Mesenchymal stem cell (in vitro differentiated cells and primary cell): ENCODE data around the gene UBTF. TPM values are rescaled to one million over a fixed set of nuclear protein-coding genes. Genes with fewer than 3 reads are reported as not detected.
A peak's percentile ranks its signal among the peaks of the same experiment; 100 is the strongest.

Experiments used
- DNase-seq: peaks from one replicate; pipeline ENCODE4 v3.0.0-alpha.2; 2013
- H2AFZ ChIP-seq: one replicate; pipeline ENCODE4 v1.6.1; 2013; ENCODE audit warnings: low read depth, mild to moderate bottlenecking, control low read depth, inconsistent platforms, low read length, moderate library complexity
- H2AK5ac ChIP-seq: 2 replicates; pipeline ENCODE4 v1.6.1; 2013; ENCODE audit warnings: low read length, moderate library complexity, mild to moderate bottlenecking, inconsistent platforms; ENCODE audit not compliant: severe bottlenecking
- H2BK120ac ChIP-seq: one replicate; pipeline ENCODE4 v1.6.1; 2013; ENCODE audit warnings: low read depth, mild to moderate bottlenecking, inconsistent platforms, low read length, moderate library complexity
- H2BK12ac ChIP-seq, 2 experiments: one replicate each; pipeline ENCODE4 v1.6.1; 2013; ENCODE audit warnings: inconsistent platforms in 2 of 2, low read length in 2 of 2, mild to moderate bottlenecking in 2 of 2, moderate library complexity in 2 of 2, control low read depth in 1 of 2
- H2BK15ac ChIP-seq: one replicate; pipeline ENCODE4 v1.6.1; 2013; ENCODE audit warnings: mild to moderate bottlenecking, low read depth, inconsistent platforms; ENCODE audit not compliant: poor library complexity, severe bottlenecking
- H2BK5ac ChIP-seq: 2 replicates; pipeline ENCODE4 v1.6.1; 2013; ENCODE audit warnings: low read depth, mild to moderate bottlenecking, low read length, control low read depth, inconsistent platforms; ENCODE audit not compliant: poor library complexity, severe bottlenecking
- H3K14ac ChIP-seq, 2 experiments: one replicate each; pipeline ENCODE4 v1.6.1; 2013; ENCODE audit warnings: inconsistent platforms in 2 of 2, low read length in 2 of 2, control low read depth in 1 of 2, mild to moderate bottlenecking in 1 of 2, moderate library complexity in 1 of 2
- H3K18ac ChIP-seq, 2 experiments: one replicate each; pipeline ENCODE4 v1.6.1; 2013; ENCODE audit warnings: inconsistent platforms in 2 of 2, low read length in 2 of 2, control low read depth in 1 of 2, low read depth in 1 of 2, mild to moderate bottlenecking in 1 of 2
- H3K23ac ChIP-seq, 2 experiments: one replicate each; pipeline ENCODE4 v1.6.1; 2013; ENCODE audit warnings: inconsistent platforms in 2 of 2, low read length in 2 of 2, mild to moderate bottlenecking in 2 of 2, moderate library complexity in 2 of 2, control low read depth in 1 of 2
- H3K27ac ChIP-seq: 2 replicates; pipeline ENCODE4 v1.5.1; 2013; ENCODE audit warnings: mild to moderate bottlenecking, moderate library complexity, low read length, control low read depth, inconsistent platforms; ENCODE audit not compliant: poor library complexity, severe bottlenecking
- H3K27me3 ChIP-seq, 2 experiments: 2 replicates each; pipeline versions ENCODE4 v1.6.1 to v1.7.0; 2013; ENCODE audit warnings: low read length in 2 of 2, mild to moderate bottlenecking in 2 of 2, moderate library complexity in 2 of 2, control low read depth in 1 of 2, inconsistent platforms in 1 of 2; ENCODE audit not compliant: control insufficient read depth in 1 of 2, insufficient read depth in 1 of 2
- H3K36me3 ChIP-seq, 2 experiments: 2 replicates each; pipeline versions ENCODE4 v1.6.1 to v1.7.0; 2013; ENCODE audit warnings: low read length in 2 of 2, control low read depth in 1 of 2, inconsistent platforms in 1 of 2, low read depth in 1 of 2, mild to moderate bottlenecking in 1 of 2; ENCODE audit not compliant: insufficient read depth in 2 of 2, control insufficient read depth in 1 of 2
- H3K4ac ChIP-seq, 2 experiments: one replicate each; pipeline ENCODE4 v1.6.1; 2013; ENCODE audit warnings: inconsistent platforms in 2 of 2, low read length in 2 of 2, mild to moderate bottlenecking in 2 of 2, moderate library complexity in 2 of 2, control low read depth in 1 of 2, low read depth in 1 of 2
- H3K4me1 ChIP-seq: 2 replicates; pipeline ENCODE4 v1.6.1; 2013; ENCODE audit warnings: low read depth, low read length, control low read depth; ENCODE audit not compliant: control insufficient read depth, insufficient read depth
- H3K4me2 ChIP-seq: 2 replicates; pipeline ENCODE4 v1.6.1; 2013; ENCODE audit warnings: low read length, mild to moderate bottlenecking, inconsistent platforms; ENCODE audit not compliant: poor library complexity, severe bottlenecking
- H3K4me3 ChIP-seq, 2 experiments: 2 replicates each; pipeline versions ENCODE4 v1.5.1 to v1.7.0; 2013; ENCODE audit warnings: low read length in 2 of 2, mild to moderate bottlenecking in 2 of 2, control low read depth in 1 of 2, low read depth in 1 of 2; ENCODE audit not compliant: insufficient read depth in 1 of 2
- H3K79me1 ChIP-seq: replicated peaks from 2 replicates; pipeline ENCODE4 v1.6.1; 2013; ENCODE audit warnings: mild to moderate bottlenecking, control low read depth, low read length, inconsistent platforms; ENCODE audit not compliant: poor library complexity, severe bottlenecking
- H3K9ac ChIP-seq: 2 replicates; pipeline ENCODE4 v1.7.0; 2013; ENCODE audit warnings: mild to moderate bottlenecking, low read length, moderate library complexity
- H3K9me3 ChIP-seq: 2 replicates; pipeline ENCODE4 v1.7.0; 2013; ENCODE audit warnings: mild to moderate bottlenecking, low read length; ENCODE audit not compliant: control insufficient read depth
- H4K8ac ChIP-seq: one replicate; pipeline ENCODE4 v1.6.1; 2013; ENCODE audit warnings: inconsistent platforms, mild to moderate bottlenecking, low read length, moderate library complexity
- H4K91ac ChIP-seq: one replicate; pipeline ENCODE4 v1.6.1; 2013; ENCODE audit warnings: mild to moderate bottlenecking, low read length, inconsistent platforms
- WGBS: methylation state at CpG from one replicate; pipeline ENCODE4 v1.1.7; 2013; ENCODE audit warnings: mixed read lengths; 5-methylcytosine and 5-hydroxymethylcytosine counted together
- polyA plus RNA-seq, 2 experiments: library from polyadenylated mRNA; stranded (reverse); fragments of 200-250 nt; gene quantifications; one replicate each; pipeline ENCODE4 v1.2.3, GENCODE V29; 2013

The UBTF gene
- polyA plus RNA-seq (2013, experiment 1 of 2): 47.3 TPM
- polyA plus RNA-seq (2013, experiment 2 of 2): 45.8 TPM

GRCh38 chr17:44219616-44220212, at the start of gene UBTF:
Gene UBTF (minus strand): TSS chr17:44219675. CDS start chr17:44218229, 1,446 bp downstream.
- H3K4me3 ChIP-seq: peak within 1 kb of the TSS; percentile 87 to 95
- peak within 1 kb of the TSS; percentile 95 for H4K91ac ChIP-seq
- H3K4ac ChIP-seq: peak within 1 kb of the TSS; percentile 90 to 99
- peak within 1 kb of the TSS in 1 of 2 experiments; percentile 75 for H2BK12ac ChIP-seq
- peaks cover 24% of the 10 kb centered on the region for H3K4me1 ChIP-seq
- peaks cover 16% of the 10 kb centered on the region for H3K79me1 ChIP-seq
- H3K4me2 ChIP-seq: peak within 1 kb of the TSS; percentile 74
- no peak within 1 kb of the TSS for H2AFZ ChIP-seq
- peak within 1 kb of the TSS; percentile 94 to 99 for H3K14ac ChIP-seq
- H3K27me3 ChIP-seq: no peaks in the 10 kb centered on the region
- H2BK15ac ChIP-seq: peak within 1 kb of the TSS; percentile 98
- peak within 1 kb of the TSS; percentile 97 to 98 for H3K18ac ChIP-seq
- H3K23ac ChIP-seq: peak within 1 kb of the TSS in 1 of 2 experiments; percentile 96
- peak within 1 kb of the TSS; percentile 93 for H2BK5ac ChIP-seq
- H2BK120ac ChIP-seq: peak within 1 kb of the TSS; percentile 99
- peak; percentile 66 for DNase-seq
- no peaks in the 10 kb centered on the region for H3K9me3 ChIP-seq
- no peak within 1 kb of the TSS for H2AK5ac ChIP-seq
- H4K8ac ChIP-seq: peak within 1 kb of the TSS; percentile 88
- H3K36me3 ChIP-seq: peaks cover 21 to 23% of the 10 kb centered on the region in 2 experiments
- peak within 1 kb of the TSS; percentile 78 for H3K27ac ChIP-seq
- WGBS: 1% methylated on average over 14 of the region's 76 CpGs
- peak within 1 kb of the TSS; percentile 95 for H3K9ac ChIP-seq

GRCh38 chr17:44268709-44269534, 49.4 kb upstream of the UBTF start:
- Histone ChIP-seq H3K9ac (no peak overlapping the region), H3K23ac (no peak overlapping the region), H3K27ac (no peak overlapping the region), H4K8ac (no peak overlapping the region), H3K27me3 (peaks cover 17 to 33% of the 10 kb centered on the region in 2 experiments), H2AFZ (no peak overlapping the region), H3K36me3 (peaks cover 0 to 3% of the 10 kb centered on the region in 2 experiments), H3K4me1 (peaks cover 6% of the 10 kb centered on the region), H3K4me3 (no peak overlapping the region), H2BK15ac (peak overlapping the region; percentile 12), H3K14ac (no peak overlapping the region), H3K18ac (no peak overlapping the region), H2BK120ac (no peak overlapping the region), H2BK5ac (no peak overlapping the region), H2BK12ac (no peak overlapping the region), H3K9me3 (no peaks in the 10 kb centered on the region), H2AK5ac (no peak overlapping the region), H3K4ac (no peak overlapping the region), H4K91ac (no peak overlapping the region), H3K4me2 (no peak overlapping the region), H3K79me1 (no peaks in the 10 kb centered on the region)
- no peak for DNase-seq
- WGBS: 83% methylated on average over 8 of the region's 11 CpGs

- no peak within 1 kb of the TSS for H2AFZ ChIP-seq
- H3K23ac ChIP-seq: peak within 1 kb of the TSS in 1 of 2 experiments; percentile 28
- H3K18ac ChIP-seq: no peak within 1 kb of the TSS
- H3K4ac ChIP-seq: no peak within 1 kb of the TSS
- WGBS: 79% methylated on average over 14 of the region's 14 CpGs
- H2BK15ac ChIP-seq: no peak within 1 kb of the TSS
- H3K14ac ChIP-seq: peak within 1 kb of the TSS in 1 of 2 experiments; percentile 45
- no peak within 1 kb of the TSS for H3K27ac ChIP-seq
- H3K79me1 ChIP-seq: no peaks in the 10 kb centered on the region
- peaks cover 0 to 3% of the 10 kb centered on the region in 2 experiments for H3K36me3 ChIP-seq
- no peak within 1 kb of the TSS for H3K9ac ChIP-seq
- H4K91ac ChIP-seq: no peak within 1 kb of the TSS
- H2BK120ac ChIP-seq: no peak within 1 kb of the TSS
- H3K4me2 ChIP-seq: no peak within 1 kb of the TSS
- no peak for DNase-seq
- H3K27me3 ChIP-seq: peaks cover 24 to 41% of the 10 kb centered on the region in 2 experiments
- H2BK5ac ChIP-seq: no peak within 1 kb of the TSS
- no peak within 1 kb of the TSS for H2AK5ac ChIP-seq
- no peaks in the 10 kb centered on the region for H3K9me3 ChIP-seq
- H3K4me3 ChIP-seq: no peak within 1 kb of the TSS
- H2BK12ac ChIP-seq: no peak within 1 kb of the TSS
- H4K8ac ChIP-seq: no peak within 1 kb of the TSS
- peaks cover 6% of the 10 kb centered on the region for H3K4me1 ChIP-seq
These were observed 48.5 kb upstream of the UBTF start, which contains the start of gene SLC4A1 for GRCh38 chr17:44267818-44268490. Gene SLC4A1 (minus strand): TSS chr17:44268135. CDS start chr17:44262866, 5,269 bp downstream.

- Histone ChIP-seq H3K18ac (no peak overlapping the region), H3K4me2 (no peak overlapping the region), H2BK15ac (no peak overlapping the region), H3K9ac (no peak overlapping the region), H2AK5ac (no peak overlapping the region), H3K79me1 (no peaks in the 10 kb centered on the region), H4K8ac (no peak overlapping the region), H3K4ac (no peak overlapping the region), H3K23ac (no peak overlapping the region), H3K36me3 (peaks cover 0 to 3% of the 10 kb centered on the region in 2 experiments), H4K91ac (no peak overlapping the region), H3K27ac (no peak overlapping the region), H3K14ac (no peak overlapping the region), H3K9me3 (no peaks in the 10 kb centered on the region), H2BK120ac (no peak overlapping the region), H3K4me1 (peaks cover 6% of the 10 kb centered on the region), H3K27me3 (peaks cover 31 to 43% of the 10 kb centered on the region in 2 experiments), H2BK12ac (no peak overlapping the region), H2BK5ac (no peak overlapping the region), H3K4me3 (no peak overlapping the region), H2AFZ (no peak overlapping the region)
- no peak for DNase-seq
- WGBS: 95% methylated on average over 5 of the region's 5 CpGs
These were observed 47.6 kb upstream of the UBTF start for GRCh38 chr17:44267165-44267455.
